OCI-LY1 (cell line): Measurements from ENCODE around the gene LRIG1.

ENCODE experiments used
- H2AFZ ChIP-seq: fragments of 200-600 bp; sonication (generic), shearing (Covaris generic); 2 replicates; pipeline ENCODE4 v1.6.0; 2014; ENCODE audit warnings: antibody characterized with exemption, mild to moderate bottlenecking, low read length
- H3F3A ChIP-seq: fragments of 200-600 bp; sonication (generic), shearing (Covaris generic); 2 replicates; pipeline ENCODE4 v1.6.0; 2014; ENCODE audit warnings: mild to moderate bottlenecking, antibody characterized with exemption, low read length, moderate library complexity; ENCODE audit not compliant: insufficient read depth
- H3K27ac ChIP-seq: fragments of 200-600 bp; sonication (generic); 2 replicates; pipeline ENCODE4 v1.5.1; 2014; ENCODE audit warnings: low read length, mixed run types, mild to moderate bottlenecking, low read depth; ENCODE audit not compliant: poor library complexity, severe bottlenecking
- H3K27me3 ChIP-seq: fragments of 200-600 bp; sonication (generic); 2 replicates; pipeline ENCODE4 v1.6.0; 2014; ENCODE audit warnings: antibody characterized with exemption, mild to moderate bottlenecking, low read length, moderate library complexity; ENCODE audit not compliant: insufficient read depth
- H3K36me3 ChIP-seq: fragments of 200-600 bp; sonication (generic); 2 replicates; pipeline ENCODE4 v1.6.1; 2014; ENCODE audit warnings: mild to moderate bottlenecking, antibody characterized with exemption, low read length, moderate library complexity, mixed read lengths; ENCODE audit not compliant: insufficient read depth
- H3K4me1 ChIP-seq: fragments of 200-600 bp; sonication (generic); 2 replicates; pipeline ENCODE4 v1.5.1; 2014; ENCODE audit warnings: mild to moderate bottlenecking, low read length, moderate library complexity; ENCODE audit not compliant: insufficient read depth, severe bottlenecking
- H3K4me2 ChIP-seq: fragments of 200-600 bp; sonication (generic), shearing (Covaris generic); 2 replicates; pipeline ENCODE4 v1.6.1; 2014; ENCODE audit warnings: low read length
- H3K4me3 ChIP-seq: fragments of 200-600 bp; sonication (generic); 2 replicates; pipeline ENCODE4 v1.5.1; 2014; ENCODE audit warnings: low read length, low read depth, mild to moderate bottlenecking, mixed read lengths; ENCODE audit not compliant: poor library complexity, severe bottlenecking
- H3K79me2 ChIP-seq: fragments of 200-600 bp; shearing (Covaris generic); 2 replicates; pipeline ENCODE4 v1.6.1; 2016; ENCODE audit warnings: mixed run types, low read length, mixed read lengths; ENCODE audit not compliant: insufficient read depth
- H3K9ac ChIP-seq: fragments of 200-600 bp; sonication (generic), shearing (Covaris generic); 2 replicates; pipeline ENCODE4 v1.6.1; 2014; ENCODE audit warnings: mild to moderate bottlenecking, low read length, mixed read lengths
- H3K9me2 ChIP-seq: fragments of 200-600 bp; sonication (generic), shearing (Covaris generic); 2 replicates; pipeline ENCODE4 v1.6.1; 2014; ENCODE audit warnings: low read depth, mild to moderate bottlenecking, low read length, mixed read lengths
- H3K9me3 ChIP-seq: fragments of 200-600 bp; shearing (Covaris generic); 2 replicates; pipeline ENCODE4 v1.6.1; 2014; ENCODE audit warnings: low read length, mixed read lengths
- H4K20me1 ChIP-seq: fragments of 200-600 bp; sonication (generic), shearing (Covaris generic); 2 replicates; pipeline ENCODE4 v1.6.0; 2016; ENCODE audit warnings: mild to moderate bottlenecking, low read length; ENCODE audit not compliant: insufficient read depth
- EZH2 ChIP-seq: fragments of 200-600 bp; sonication (generic), shearing (Covaris generic); IDR thresholded peaks from 2 replicates; pipeline ENCODE4 v1.8.0; 2017; ENCODE audit warnings: borderline replicate concordance, mixed run types, mild to moderate bottlenecking, antibody characterized with exemption, low read length, moderate library complexity, mixed read lengths
- TF ChIP-seq, protein P1 (sequence below): fragments of 200-600 bp; sonication (generic), shearing (Covaris generic); IDR thresholded peaks from 2 replicates; pipeline ENCODE4 v1.5.1; 2017; ENCODE audit warnings: mild to moderate bottlenecking, antibody characterized with exemption, low read length, moderate library complexity, mixed read lengths

The LRIG1 gene

GRCh38 chr3:66465587-66465986, 35.2 kb downstream of the LRIG1 start:
- H3K4me3 ChIP-seq: no peak overlapping the region
- H3K4me1 ChIP-seq: no peaks in the 10 kb centered on the region
- H3K79me2 ChIP-seq: no peaks in the 10 kb centered on the region
- H3K27me3 ChIP-seq: no peaks in the 10 kb centered on the region
- no peaks in the 10 kb centered on the region for H3F3A ChIP-seq
- H3K4me2 ChIP-seq: no peak overlapping the region
- no peak overlapping the region for H3K27ac ChIP-seq
- TF ChIP-seq EZH2: no peak
- TF ChIP-seq, protein P1, sequence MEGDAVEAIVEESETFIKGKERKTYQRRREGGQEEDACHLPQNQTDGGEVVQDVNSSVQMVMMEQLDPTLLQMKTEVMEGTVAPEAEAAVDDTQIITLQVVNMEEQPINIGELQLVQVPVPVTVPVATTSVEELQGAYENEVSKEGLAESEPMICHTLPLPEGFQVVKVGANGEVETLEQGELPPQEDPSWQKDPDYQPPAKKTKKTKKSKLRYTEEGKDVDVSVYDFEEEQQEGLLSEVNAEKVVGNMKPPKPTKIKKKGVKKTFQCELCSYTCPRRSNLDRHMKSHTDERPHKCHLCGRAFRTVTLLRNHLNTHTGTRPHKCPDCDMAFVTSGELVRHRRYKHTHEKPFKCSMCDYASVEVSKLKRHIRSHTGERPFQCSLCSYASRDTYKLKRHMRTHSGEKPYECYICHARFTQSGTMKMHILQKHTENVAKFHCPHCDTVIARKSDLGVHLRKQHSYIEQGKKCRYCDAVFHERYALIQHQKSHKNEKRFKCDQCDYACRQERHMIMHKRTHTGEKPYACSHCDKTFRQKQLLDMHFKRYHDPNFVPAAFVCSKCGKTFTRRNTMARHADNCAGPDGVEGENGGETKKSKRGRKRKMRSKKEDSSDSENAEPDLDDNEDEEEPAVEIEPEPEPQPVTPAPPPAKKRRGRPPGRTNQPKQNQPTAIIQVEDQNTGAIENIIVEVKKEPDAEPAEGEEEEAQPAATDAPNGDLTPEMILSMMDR: no peak
- H3K36me3 ChIP-seq: no peaks in the 10 kb centered on the region
- no peak overlapping the region for H3K9ac ChIP-seq
- H3K9me3 ChIP-seq: no peaks in the 10 kb centered on the region
- no peaks in the 10 kb centered on the region for H3K9me2 ChIP-seq
- H4K20me1 ChIP-seq: no peaks in the 10 kb centered on the region
- no peak overlapping the region for H2AFZ ChIP-seq

- Histone ChIP-seq H3K9ac (no peak overlapping the region), H3K79me2 (no peaks in the 10 kb centered on the region), H4K20me1 (no peaks in the 10 kb centered on the region), H3K4me3 (no peak overlapping the region), H3K4me1 (no peaks in the 10 kb centered on the region), H2AFZ (no peak overlapping the region), H3K27me3 (no peaks in the 10 kb centered on the region), H3K4me2 (no peak overlapping the region), H3K27ac (no peak overlapping the region), H3K9me2 (no peaks in the 10 kb centered on the region), H3K9me3 (no peaks in the 10 kb centered on the region), H3K36me3 (no peaks in the 10 kb centered on the region), H3F3A (no peaks in the 10 kb centered on the region)
- TF ChIP-seq, protein P1: no peak
- TF ChIP-seq EZH2: no peak
Observed at GRCh38 chr3:66465034-66465433, 35.8 kb downstream of the LRIG1 start.

- H3K36me3 ChIP-seq: no peaks in the 10 kb centered on the region
- H3K4me2 ChIP-seq: no peak overlapping the region
- H3K9ac ChIP-seq: no peak overlapping the region
- no peaks in the 10 kb centered on the region for H3K9me2 ChIP-seq
- no peaks in the 10 kb centered on the region for H4K20me1 ChIP-seq
- no peaks in the 10 kb centered on the region for H3K9me3 ChIP-seq
- H3K27me3 ChIP-seq: no peaks in the 10 kb centered on the region
- no peaks in the 10 kb centered on the region for H3F3A ChIP-seq
- no peak overlapping the region for H3K27ac ChIP-seq
- TF ChIP-seq EZH2: no peak
- TF ChIP-seq, protein P1: no peak
- H3K4me3 ChIP-seq: no peak overlapping the region
- H3K4me1 ChIP-seq: no peaks in the 10 kb centered on the region
- no peak overlapping the region for H2AFZ ChIP-seq
- H3K79me2 ChIP-seq: no peaks in the 10 kb centered on the region
Observed at GRCh38 chr3:66464512-66464894, 36.3 kb downstream of the LRIG1 start.
